ENCODE data around the gene PCSK6. TPM values are rescaled to one million over a fixed set of nuclear protein-coding genes. Genes with fewer than 3 reads are reported as not detected.
"Not testable (repeated sequence)": the region's sequence is repeated elsewhere in the genome, so short reads cannot be mapped to it uniquely, and the experiment has no call there.

Gene PCSK6
- total and polyA plus RNA-seq, 7 donors, result 2.9 to 10.3 (median 6.4) TPM

DNA sequence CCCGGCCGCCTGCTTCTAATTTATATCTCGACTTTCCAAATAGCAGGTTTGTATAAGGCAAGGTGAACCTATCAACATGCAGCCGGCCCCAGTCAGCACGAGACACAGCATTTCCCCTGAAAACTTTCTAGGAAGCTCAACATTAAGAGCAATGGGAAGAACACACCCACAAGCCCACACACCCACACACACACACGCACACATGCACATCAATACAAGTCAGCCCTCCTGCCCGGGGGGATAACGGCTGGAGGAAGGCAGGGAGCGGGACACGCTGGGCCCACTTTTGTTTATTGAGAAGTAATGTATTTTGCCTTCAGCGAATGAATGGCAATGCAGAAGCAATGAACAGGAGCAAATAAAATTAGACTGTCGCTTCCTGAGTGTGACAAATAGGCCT is 83.5 kb downstream of the PCSK6 start:
- no peaks in the 10 kb centered on the region for H3K36me3 ChIP-seq
- H3K27ac ChIP-seq, result no peak overlapping the region
- H3K4me3 ChIP-seq, result no peak overlapping the region
- WGBS, 2 donors, result 79 to 91% methylated on average over 12 of the region's 12 CpGs
- H3K27me3 ChIP-seq, result no peaks in the 10 kb centered on the region
- H3K4me1 ChIP-seq, result no peaks in the 10 kb centered on the region
- TF ChIP-seq, protein P1, sequence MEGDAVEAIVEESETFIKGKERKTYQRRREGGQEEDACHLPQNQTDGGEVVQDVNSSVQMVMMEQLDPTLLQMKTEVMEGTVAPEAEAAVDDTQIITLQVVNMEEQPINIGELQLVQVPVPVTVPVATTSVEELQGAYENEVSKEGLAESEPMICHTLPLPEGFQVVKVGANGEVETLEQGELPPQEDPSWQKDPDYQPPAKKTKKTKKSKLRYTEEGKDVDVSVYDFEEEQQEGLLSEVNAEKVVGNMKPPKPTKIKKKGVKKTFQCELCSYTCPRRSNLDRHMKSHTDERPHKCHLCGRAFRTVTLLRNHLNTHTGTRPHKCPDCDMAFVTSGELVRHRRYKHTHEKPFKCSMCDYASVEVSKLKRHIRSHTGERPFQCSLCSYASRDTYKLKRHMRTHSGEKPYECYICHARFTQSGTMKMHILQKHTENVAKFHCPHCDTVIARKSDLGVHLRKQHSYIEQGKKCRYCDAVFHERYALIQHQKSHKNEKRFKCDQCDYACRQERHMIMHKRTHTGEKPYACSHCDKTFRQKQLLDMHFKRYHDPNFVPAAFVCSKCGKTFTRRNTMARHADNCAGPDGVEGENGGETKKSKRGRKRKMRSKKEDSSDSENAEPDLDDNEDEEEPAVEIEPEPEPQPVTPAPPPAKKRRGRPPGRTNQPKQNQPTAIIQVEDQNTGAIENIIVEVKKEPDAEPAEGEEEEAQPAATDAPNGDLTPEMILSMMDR (IDR thresholded peaks at IDR 0.05), result no peak
- no peak for TF ChIP-seq POLR2A (IDR thresholded peaks at IDR 0.05)
- TF ChIP-seq EP300 (IDR thresholded peaks at IDR 0.05), result no peak
- TF ChIP-seq POLR2AphosphoS5 (IDR thresholded peaks at IDR 0.05), result no peak
- DNase-seq, result no peak
- H3K9me3 ChIP-seq, result no peaks in the 10 kb centered on the region
- intact Hi-C loops (cut with DNase I), result no loop called here

DNA sequence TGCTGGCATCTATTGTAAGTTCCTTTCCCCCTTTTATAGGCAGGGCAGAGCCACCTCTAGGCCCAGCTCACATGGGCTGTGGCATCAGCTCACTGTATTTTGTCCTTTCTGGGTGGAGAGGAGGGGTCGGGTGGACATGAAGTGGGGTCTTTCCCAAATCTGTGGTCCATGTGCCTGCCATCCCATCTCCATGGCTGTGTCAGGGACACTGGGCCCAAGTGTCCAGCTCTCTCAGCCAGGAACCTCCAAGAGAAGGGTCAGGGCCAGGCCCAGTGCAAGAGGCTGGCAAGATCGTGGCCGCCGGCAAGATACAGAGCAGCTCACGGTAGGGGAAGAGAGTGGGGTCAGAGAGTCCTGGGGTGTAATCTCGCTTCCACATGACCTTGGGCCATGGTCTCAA is 85.3 kb downstream of the PCSK6 start:
- intact Hi-C loops (cut with DNase I), result no loop called here
- Histone ChIP-seq H3K27me3 (no peaks in the 10 kb centered on the region), H3K27ac (no peak overlapping the region), H3K36me3 (no peaks in the 10 kb centered on the region), H3K4me3 (no peak overlapping the region), H3K4me1 (no peaks in the 10 kb centered on the region), H3K9me3 (no peaks in the 10 kb centered on the region)
- 95 to 96% methylated on average over 6 of the region's 6 CpGs for WGBS, 2 donors
- no peak for DNase-seq
- TF ChIP-seq, protein P1 (IDR thresholded peaks at IDR 0.05), result no peak
- TF ChIP-seq POLR2AphosphoS5 (IDR thresholded peaks at IDR 0.05) (no peak), POLR2A (IDR thresholded peaks at IDR 0.05) (no peak), EP300 (IDR thresholded peaks at IDR 0.05) (no peak)

DNA sequence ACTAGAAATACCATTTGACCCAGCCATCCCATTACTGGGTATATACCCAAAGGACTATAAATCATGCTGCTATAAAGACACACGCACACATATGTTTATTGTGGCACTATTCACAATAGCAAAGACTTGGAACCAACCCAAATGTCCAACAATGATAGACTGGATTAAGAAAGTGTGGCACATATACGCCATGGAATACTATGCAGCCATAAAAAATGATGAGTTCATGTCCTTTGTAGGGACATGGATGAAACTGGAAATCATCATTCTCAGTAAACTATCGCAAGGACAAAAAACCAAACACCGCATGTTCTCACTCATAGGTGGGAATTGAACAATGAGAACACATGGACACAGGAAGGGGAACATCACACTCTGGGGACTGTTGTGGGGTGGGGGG is 86.6 kb downstream of the PCSK6 start:
- H3K9me3 ChIP-seq; H3K27ac ChIP-seq; DNase-seq; H3K4me3 ChIP-seq; H3K27me3 ChIP-seq; H3K4me1 ChIP-seq; H3K36me3 ChIP-seq; intact Hi-C loops (cut with DNase I): not testable (repeated sequence)
- 78 to 87% methylated on average over 1 of the region's 4 CpGs for WGBS, 2 donors

DNA sequence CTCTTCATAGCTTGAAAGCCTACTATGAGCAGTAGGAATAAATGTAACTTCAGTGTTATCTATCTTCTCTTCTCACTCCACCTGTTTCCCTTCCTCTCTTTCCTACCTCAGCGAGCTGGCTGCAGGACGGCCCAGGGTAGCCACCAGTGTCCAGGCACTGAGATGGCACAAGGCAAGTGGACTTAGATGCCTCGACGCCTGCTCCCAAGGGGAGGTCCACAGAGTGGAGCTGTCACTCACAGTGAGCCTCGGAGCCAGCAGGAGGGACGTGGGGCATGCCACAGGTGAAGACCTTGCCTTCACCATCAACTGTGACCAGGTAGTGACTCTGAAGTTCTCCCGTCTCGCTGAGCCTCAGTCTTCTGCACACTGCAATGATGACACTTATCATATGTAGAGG is 88.2 kb downstream of the PCSK6 start:
- intact Hi-C loops (cut with DNase I), result no loop called here
- H3K27me3 ChIP-seq, result no peaks in the 10 kb centered on the region
- TF ChIP-seq, protein P1 (IDR thresholded peaks at IDR 0.05), result no peak
- TF ChIP-seq POLR2A (IDR thresholded peaks at IDR 0.05), result no peak
- TF ChIP-seq EP300 (IDR thresholded peaks at IDR 0.05), result no peak
- TF ChIP-seq POLR2AphosphoS5 (IDR thresholded peaks at IDR 0.05), result no peak
- H3K4me3 ChIP-seq, result no peak overlapping the region
- DNase-seq, result no peak
- H3K9me3 ChIP-seq, result no peaks in the 10 kb centered on the region
- H3K4me1 ChIP-seq, result no peaks in the 10 kb centered on the region
- H3K27ac ChIP-seq, result no peak overlapping the region
- H3K36me3 ChIP-seq, result no peaks in the 10 kb centered on the region
- WGBS, 2 donors, result 90 to 97% methylated on average over 8 of the region's 8 CpGs

DNA sequence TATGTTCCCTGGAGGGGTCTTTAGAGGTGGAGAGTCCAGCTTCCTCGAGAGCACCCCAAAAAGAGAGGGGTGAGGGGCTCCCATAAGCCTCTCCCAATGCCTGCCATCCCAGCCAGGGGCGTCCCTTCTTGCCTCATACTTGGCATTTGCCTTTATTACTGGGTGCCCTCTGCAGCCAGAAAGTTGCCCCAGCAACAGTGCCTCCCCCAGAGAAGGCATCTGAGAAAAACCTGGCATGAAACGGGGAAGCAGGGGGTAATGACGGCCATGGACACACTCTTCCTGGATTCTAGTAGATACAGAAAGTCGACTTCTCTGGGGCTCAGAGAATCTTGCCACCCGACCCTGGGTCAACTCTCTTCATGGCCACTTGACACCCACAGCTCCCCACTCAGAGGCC is 90.1 kb downstream of the PCSK6 start:
- no peaks in the 10 kb centered on the region for H3K4me1 ChIP-seq
- H3K4me3 ChIP-seq, result no peak overlapping the region
- intact Hi-C loops (cut with DNase I), result no loop called here
- WGBS, 2 donors, result 77 to 88% methylated on average over 6 of the region's 6 CpGs
- H3K27ac ChIP-seq, result no peak overlapping the region
- H3K9me3 ChIP-seq, result no peaks in the 10 kb centered on the region
- no peaks in the 10 kb centered on the region for H3K27me3 ChIP-seq
- H3K36me3 ChIP-seq, result no peaks in the 10 kb centered on the region
- no peak for DNase-seq
- no peak for TF ChIP-seq POLR2A (IDR thresholded peaks at IDR 0.05)
- TF ChIP-seq, protein P1 (IDR thresholded peaks at IDR 0.05), result no peak
- TF ChIP-seq EP300 (IDR thresholded peaks at IDR 0.05), result no peak
- no peak for TF ChIP-seq POLR2AphosphoS5 (IDR thresholded peaks at IDR 0.05)

All from sigmoid colon (tissue), 7 donors.